Fibroblast of lung (primary cell): ENCODE data around the gene LRIT2. TPM values are rescaled to one million over a fixed set of nuclear protein-coding genes. Genes with fewer than 3 reads are reported as not detected.

ENCODE experiments used
- DNase-seq, 2 donors: peaks; one replicate each; pipeline versions ENCODE4 v3.0.0 to v3.0.0-alpha.2; 2010; ENCODE audit warnings: low read depth in 2 of 2
- H2AFZ ChIP-seq: 2 replicates; pipeline ENCODE4 v1.5.1; 2012; ENCODE audit warnings: low read length, control low read depth, inconsistent platforms
- H3K27ac ChIP-seq: 2 replicates; pipeline ENCODE4 v1.5.1; 2011; ENCODE audit warnings: low read length, control low read depth; ENCODE audit not compliant: insufficient read depth
- H3K27me3 ChIP-seq: 2 replicates; pipeline ENCODE4 v1.5.1; 2011; ENCODE audit warnings: mild to moderate bottlenecking, low read length; ENCODE audit not compliant: control insufficient read depth, insufficient read depth
- H3K36me3 ChIP-seq: 2 replicates; pipeline ENCODE4 v1.5.1; 2011; ENCODE audit warnings: low read length; ENCODE audit not compliant: control insufficient read depth, insufficient read depth
- H3K4me1 ChIP-seq: 2 replicates; pipeline ENCODE4 v1.5.1; 2011; ENCODE audit warnings: low read length; ENCODE audit not compliant: control insufficient read depth, insufficient read depth; ENCODE audit errors: extremely low read depth
- H3K4me2 ChIP-seq: 2 replicates; pipeline ENCODE4 v1.5.1; 2011; ENCODE audit warnings: low read length, control low read depth; ENCODE audit not compliant: insufficient read depth; ENCODE audit errors: extremely low read depth
- H3K4me3 ChIP-seq, 4 experiments: fragments of 200-600 bp in 1 of 4; sonication (generic) in 1 of 4; replicated peaks in 1 of 4; 2 replicates each; pipeline ENCODE4 v1.5.1; 2011 to 2016; ENCODE audit warnings: low read length in 4 of 4, low read depth in 3 of 4, mild to moderate bottlenecking in 3 of 4, control low read depth in 2 of 4, inconsistent platforms in 1 of 4, mixed read lengths in 1 of 4; ENCODE audit not compliant: insufficient read depth in 1 of 4; ENCODE audit errors: control extremely low read depth in 1 of 4
- H3K79me2 ChIP-seq: 2 replicates; pipeline ENCODE4 v1.5.1; 2012; ENCODE audit warnings: mild to moderate bottlenecking, low read length, inconsistent platforms; ENCODE audit not compliant: control insufficient read depth, insufficient read depth
- H3K9ac ChIP-seq: 2 replicates; pipeline ENCODE4 v1.5.1; 2011; ENCODE audit warnings: mild to moderate bottlenecking, low read length, control low read depth; ENCODE audit not compliant: insufficient read depth
- H3K9me3 ChIP-seq: 2 replicates; pipeline ENCODE4 v1.5.1; 2012; ENCODE audit warnings: low read depth, low read length; ENCODE audit not compliant: control insufficient read depth, insufficient read depth
- H4K20me1 ChIP-seq: 2 replicates; pipeline ENCODE4 v1.5.1; 2011; ENCODE audit warnings: low read length; ENCODE audit not compliant: control insufficient read depth, insufficient read depth; ENCODE audit errors: extremely low read depth
- EZH2 ChIP-seq: IDR thresholded peaks from 2 replicates; pipeline ENCODE4 v1.5.1; 2012; ENCODE audit warnings: low read length, control low read depth, mild to moderate bottlenecking; ENCODE audit errors: missing control alignments
- polyA minus RNA-seq: library from RNA; depleted of rRNA, polyadenylated mRNA; stranded (reverse); fragments of >200 nt; gene quantifications from 2 replicates; pipeline ENCODE4 v1.2.3, GENCODE V29; 2011; ENCODE audit warnings: low replicate concordance
- polyA plus RNA-seq, 2 donors: library from polyadenylated mRNA; depleted of rRNA in 1 of 2; stranded (reverse) in 1 of 2; unstranded in 1 of 2; fragments of >200 nt; gene quantifications; 2 replicates each; pipeline ENCODE4 v1.2.1, GENCODE V29; 2011 to 2012; ENCODE audit warnings: missing spikeins in 1 of 2
- total RNA-seq: library from RNA; depleted of rRNA; stranded (reverse); fragments of >200 nt; gene quantifications from 2 replicates; pipeline ENCODE4 v1.2.1, GENCODE V29; 2014
- TF ChIP-seq, protein P1 (sequence below), 2 donors: IDR thresholded peaks in 1 of 2; conservative IDR thresholded peaks in 1 of 2; 1 replicate in 1 of 2; 2 replicates in 1 of 2; pipeline ENCODE4 v1.5.1; 2011 to 2012; ENCODE audit warnings: low read length in 2 of 2, control low read depth in 1 of 2, inconsistent platforms in 1 of 2, low read depth in 1 of 2, mild to moderate bottlenecking in 1 of 2

The LRIT2 gene
- total RNA-seq (not detected in 2 replicates), polyA plus RNA-seq (not detected in 2 replicates), polyA minus RNA-seq (not detected in 2 replicates)
- polyA plus RNA-seq (2012): not detected in 2 replicates

- Histone ChIP-seq H3K36me3 (no peaks in the 10 kb centered on the region), H3K9ac (no peak within 1 kb of the TSS), H3K4me1 (no peaks in the 10 kb centered on the region), H3K79me2 (no peaks in the 10 kb centered on the region), H3K4me3 (no peak within 1 kb of the TSS), H3K27me3 (no peaks in the 10 kb centered on the region), H2AFZ (no peak within 1 kb of the TSS), H3K27ac (no peak within 1 kb of the TSS), H3K4me2 (no peak within 1 kb of the TSS), H4K20me1 (no peaks in the 10 kb centered on the region), H3K9me3 (no peaks in the 10 kb centered on the region)
- no peak for DNase-seq
- no peak for TF ChIP-seq EZH2
- TF ChIP-seq, protein P1, sequence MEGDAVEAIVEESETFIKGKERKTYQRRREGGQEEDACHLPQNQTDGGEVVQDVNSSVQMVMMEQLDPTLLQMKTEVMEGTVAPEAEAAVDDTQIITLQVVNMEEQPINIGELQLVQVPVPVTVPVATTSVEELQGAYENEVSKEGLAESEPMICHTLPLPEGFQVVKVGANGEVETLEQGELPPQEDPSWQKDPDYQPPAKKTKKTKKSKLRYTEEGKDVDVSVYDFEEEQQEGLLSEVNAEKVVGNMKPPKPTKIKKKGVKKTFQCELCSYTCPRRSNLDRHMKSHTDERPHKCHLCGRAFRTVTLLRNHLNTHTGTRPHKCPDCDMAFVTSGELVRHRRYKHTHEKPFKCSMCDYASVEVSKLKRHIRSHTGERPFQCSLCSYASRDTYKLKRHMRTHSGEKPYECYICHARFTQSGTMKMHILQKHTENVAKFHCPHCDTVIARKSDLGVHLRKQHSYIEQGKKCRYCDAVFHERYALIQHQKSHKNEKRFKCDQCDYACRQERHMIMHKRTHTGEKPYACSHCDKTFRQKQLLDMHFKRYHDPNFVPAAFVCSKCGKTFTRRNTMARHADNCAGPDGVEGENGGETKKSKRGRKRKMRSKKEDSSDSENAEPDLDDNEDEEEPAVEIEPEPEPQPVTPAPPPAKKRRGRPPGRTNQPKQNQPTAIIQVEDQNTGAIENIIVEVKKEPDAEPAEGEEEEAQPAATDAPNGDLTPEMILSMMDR (conservative IDR thresholded peaks at IDR 0.05 in 1 of 2, IDR thresholded peaks at IDR 0.05 in 1 of 2; ENCODE audit: low read depth in 1 of 2, low read length in 2 of 2): no peak
Measured at GRCh38 chr10:84225427-84226173, at the start of gene LRIT2. Gene LRIT2, minus strand, starts transcription at chr10:84225544. Its CDS starts 24 bp downstream, at chr10:84225520.

- Histone ChIP-seq H3K9ac (no peak overlapping the region), H3K4me3 (no peak overlapping the region), H3K27ac (no peak overlapping the region), H3K4me1 (no peaks in the 10 kb centered on the region), H3K27me3 (peaks cover 4% of the 10 kb centered on the region), H3K36me3 (no peaks in the 10 kb centered on the region), H3K4me2 (no peak overlapping the region), H4K20me1 (no peaks in the 10 kb centered on the region), H3K79me2 (no peaks in the 10 kb centered on the region), H2AFZ (no peak overlapping the region), H3K9me3 (no peaks in the 10 kb centered on the region)
- TF ChIP-seq EZH2: no peak
- TF ChIP-seq, protein P1 (conservative IDR thresholded peaks at IDR 0.05 in 1 of 2, IDR thresholded peaks at IDR 0.05 in 1 of 2; ENCODE audit: low read depth in 1 of 2, low read length in 2 of 2): no peak
- DNase-seq: no peak
Measured at GRCh38 chr10:84270708-84271107, 45.4 kb upstream of the LRIT2 start.

GRCh38 chr10:84269773-84270172, 44.4 kb upstream of the LRIT2 start:
- Histone ChIP-seq H3K9me3 (no peaks in the 10 kb centered on the region), H3K27ac (no peak overlapping the region), H3K27me3 (peaks cover 4% of the 10 kb centered on the region), H3K36me3 (no peaks in the 10 kb centered on the region), H4K20me1 (no peaks in the 10 kb centered on the region), H3K4me2 (no peak overlapping the region), H3K4me3 (no peak overlapping the region), H2AFZ (no peak overlapping the region), H3K79me2 (no peaks in the 10 kb centered on the region), H3K4me1 (no peaks in the 10 kb centered on the region), H3K9ac (no peak overlapping the region)
- TF ChIP-seq, protein P1 (conservative IDR thresholded peaks at IDR 0.05 in 1 of 2, IDR thresholded peaks at IDR 0.05 in 1 of 2; ENCODE audit: low read depth in 1 of 2, low read length in 2 of 2): no peak
- no peak for TF ChIP-seq EZH2
- DNase-seq: peak; percentile 81 to 84
